ENCODE results near the gene RFNG.

DNA sequence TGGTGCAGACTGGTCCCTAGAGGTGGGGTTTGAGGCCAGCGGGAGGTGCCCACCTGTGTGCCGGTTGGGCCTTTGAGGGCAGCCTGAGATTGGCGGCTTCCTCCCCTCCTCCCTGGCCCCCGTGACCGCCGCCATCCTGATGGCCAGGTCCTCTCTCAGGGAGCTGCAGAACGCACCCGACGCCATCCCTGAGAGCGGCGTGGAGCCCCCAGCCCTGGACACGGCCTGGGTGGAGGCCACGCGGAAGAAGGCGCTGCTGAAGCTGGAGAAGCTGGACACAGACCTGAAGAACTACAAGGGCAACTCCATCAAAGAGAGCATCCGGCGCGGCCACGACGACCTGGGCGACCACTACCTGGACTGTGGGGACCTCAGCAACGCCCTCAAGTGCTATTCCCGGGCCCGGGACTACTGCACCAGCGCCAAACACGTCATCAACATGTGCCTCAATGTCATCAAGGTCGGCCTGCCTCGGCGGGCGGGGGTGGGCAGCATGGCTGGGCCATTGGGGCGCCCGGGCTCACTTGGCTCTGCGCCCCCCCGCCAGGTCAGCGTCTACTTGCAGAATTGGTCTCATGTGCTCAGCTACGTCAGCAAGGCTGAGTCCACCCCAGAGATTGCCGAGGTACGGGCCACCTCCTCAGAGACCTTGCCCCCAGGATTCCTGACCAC, 2.9 kb upstream of the RFNG start:
- TF ChIP-seq CTCF (IDR thresholded peaks at IDR 0.05) (no peak), POLR2A (IDR thresholded peaks at IDR 0.05) (no peak)
